Measurements from ENCODE around the gene RASGEF1B. TPM values are rescaled to one million over a fixed set of nuclear protein-coding genes. Genes with fewer than 3 reads are reported as not detected.

RASGEF1B gene
- total and polyA plus RNA-seq, 2 donors (not counting 3 experiments of a cell fraction or from before 2014, with no cell fraction given), result not detected

DNA sequence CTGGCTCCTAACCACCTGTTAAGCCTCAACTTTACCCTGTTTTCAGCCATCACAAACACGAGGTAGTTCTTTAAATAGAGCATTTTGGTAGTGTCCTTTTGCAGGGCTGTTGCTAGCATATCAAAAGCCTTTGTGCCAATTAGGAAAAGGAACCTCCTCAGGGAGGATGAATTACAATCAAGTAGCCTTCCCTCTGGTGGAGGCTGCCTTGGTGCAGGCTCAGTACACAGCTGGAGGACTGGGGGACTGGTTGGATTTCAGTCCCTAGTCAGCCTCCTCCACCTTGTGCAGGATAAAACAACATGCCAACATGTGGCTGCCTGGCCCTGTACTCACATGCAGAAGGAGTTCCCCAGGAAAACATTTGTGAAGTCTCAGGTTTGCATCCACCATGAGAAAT, 53.1 kb downstream of the RASGEF1B start:
- no peak overlapping the region for H3K4me2 ChIP-seq (ENCODE audit: insufficient read depth, low read length)
- ChIA-PET CTCF (no interaction called here), POLR2A (no interaction called here)
- H3K9me1 ChIP-seq (replicated peaks; ENCODE audit: control insufficient read depth, extremely low read depth, insufficient read depth, low read length), result no peaks in the 10 kb centered on the region
- intact Hi-C loops (cut with micrococcal nuclease), result no loop called here
- TF ChIP-seq POLR2A (IDR thresholded peaks at IDR 0.05; ENCODE audit: low read depth, low read length) (no peak), JUN (IDR thresholded peaks at IDR 0.05; ENCODE audit: borderline replicate concordance, insufficient read depth, insufficient read length, low read depth) (no peak), FOS (IDR thresholded peaks at IDR 0.05; ENCODE audit: borderline replicate concordance, insufficient read depth, low read length) (no peak), GATA2 (IDR thresholded peaks at IDR 0.05; ENCODE audit: insufficient read depth, insufficient read length, low read depth, low read length) (no peak), MYC (IDR thresholded peaks at IDR 0.05; ENCODE audit: low read depth, low read length) (no peak)
- TF ChIP-seq, protein P1, sequence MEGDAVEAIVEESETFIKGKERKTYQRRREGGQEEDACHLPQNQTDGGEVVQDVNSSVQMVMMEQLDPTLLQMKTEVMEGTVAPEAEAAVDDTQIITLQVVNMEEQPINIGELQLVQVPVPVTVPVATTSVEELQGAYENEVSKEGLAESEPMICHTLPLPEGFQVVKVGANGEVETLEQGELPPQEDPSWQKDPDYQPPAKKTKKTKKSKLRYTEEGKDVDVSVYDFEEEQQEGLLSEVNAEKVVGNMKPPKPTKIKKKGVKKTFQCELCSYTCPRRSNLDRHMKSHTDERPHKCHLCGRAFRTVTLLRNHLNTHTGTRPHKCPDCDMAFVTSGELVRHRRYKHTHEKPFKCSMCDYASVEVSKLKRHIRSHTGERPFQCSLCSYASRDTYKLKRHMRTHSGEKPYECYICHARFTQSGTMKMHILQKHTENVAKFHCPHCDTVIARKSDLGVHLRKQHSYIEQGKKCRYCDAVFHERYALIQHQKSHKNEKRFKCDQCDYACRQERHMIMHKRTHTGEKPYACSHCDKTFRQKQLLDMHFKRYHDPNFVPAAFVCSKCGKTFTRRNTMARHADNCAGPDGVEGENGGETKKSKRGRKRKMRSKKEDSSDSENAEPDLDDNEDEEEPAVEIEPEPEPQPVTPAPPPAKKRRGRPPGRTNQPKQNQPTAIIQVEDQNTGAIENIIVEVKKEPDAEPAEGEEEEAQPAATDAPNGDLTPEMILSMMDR (IDR thresholded peaks at IDR 0.05; ENCODE audit: extremely low read depth in 1 of 2, insufficient read depth in 1 of 2, low read depth in 1 of 2, low read length in 2 of 2), result no peak
- no peak overlapping the region for H2AFZ ChIP-seq (ENCODE audit: low read depth, low read length)
- FAIRE-seq (no peak), DNase-seq (ENCODE audit: low read depth, low spot score) (no peak)
- no TSS peak for BruUV-seq (replicated peaks)
- H3K9ac ChIP-seq (replicated peaks; ENCODE audit: extremely low read depth, insufficient read depth, low read length), result no peak overlapping the region
- H3K9me3 ChIP-seq (replicated peaks; ENCODE audit: control insufficient read depth, insufficient read depth, low read length), result no peaks in the 10 kb centered on the region
- no peaks in the 10 kb centered on the region for H3K36me3 ChIP-seq (ENCODE audit: control insufficient read depth in 2 of 2, extremely low read depth in 1 of 2, insufficient read depth in 2 of 2, low read length in 2 of 2)
- no peak overlapping the region for H3K27ac ChIP-seq (ENCODE audit: insufficient read depth, low read depth, low read length)
- H4K20me1 ChIP-seq (replicated peaks; ENCODE audit: control insufficient read depth, extremely low read depth, insufficient read depth, low read length), result no peaks in the 10 kb centered on the region
- no peak overlapping the region for H3K4me3 ChIP-seq (replicated peaks in 1 of 3; ENCODE audit: insufficient read depth in 1 of 3, low read depth in 1 of 3, low read length in 3 of 3)
- H3K4me1 ChIP-seq (ENCODE audit: control insufficient read depth, extremely low read depth, insufficient read depth, low read length), result no peaks in the 10 kb centered on the region
- no peaks in the 10 kb centered on the region for H3K27me3 ChIP-seq (ENCODE audit: control insufficient read depth in 2 of 2, insufficient read depth in 2 of 2, low read length in 2 of 2)
- dilution Hi-C loops (cut with MboI; ENCODE audit: extremely low pct_ligation_motif_present, low sequenced_read_pairs), result no loop called here
- H3K79me2 ChIP-seq (ENCODE audit: control insufficient read depth, insufficient read depth, low read length), result no peaks in the 10 kb centered on the region

GRCh38 chr4:81412946-81413495, 58.7 kb downstream of the RASGEF1B start:
- Histone ChIP-seq H2AFZ (ENCODE audit: low read depth, low read length) (no peak overlapping the region), H3K9me3 (replicated peaks; ENCODE audit: control insufficient read depth, insufficient read depth, low read length) (no peaks in the 10 kb centered on the region), H3K4me1 (ENCODE audit: control insufficient read depth, extremely low read depth, insufficient read depth, low read length) (no peaks in the 10 kb centered on the region), H3K27me3 (ENCODE audit: control insufficient read depth in 2 of 2, insufficient read depth in 2 of 2, low read length in 2 of 2) (no peaks in the 10 kb centered on the region), H3K9me1 (replicated peaks; ENCODE audit: control insufficient read depth, extremely low read depth, insufficient read depth, low read length) (no peaks in the 10 kb centered on the region), H3K36me3 (ENCODE audit: control insufficient read depth in 2 of 2, extremely low read depth in 1 of 2, insufficient read depth in 2 of 2, low read length in 2 of 2) (no peaks in the 10 kb centered on the region), H3K4me2 (ENCODE audit: insufficient read depth, low read length) (no peak overlapping the region), H3K79me2 (ENCODE audit: control insufficient read depth, insufficient read depth, low read length) (no peaks in the 10 kb centered on the region), H4K20me1 (replicated peaks; ENCODE audit: control insufficient read depth, extremely low read depth, insufficient read depth, low read length) (no peaks in the 10 kb centered on the region), H3K9ac (replicated peaks; ENCODE audit: extremely low read depth, insufficient read depth, low read length) (no peak overlapping the region), H3K4me3 (replicated peaks in 1 of 3; ENCODE audit: insufficient read depth in 1 of 3, low read depth in 1 of 3, low read length in 3 of 3) (no peak overlapping the region), H3K27ac (ENCODE audit: insufficient read depth, low read depth, low read length) (no peak overlapping the region)
- POLR2A ChIA-PET, result no interaction called here
- intact Hi-C loops (cut with micrococcal nuclease) (no loop called here), dilution Hi-C loops (cut with MboI; ENCODE audit: extremely low pct_ligation_motif_present, low sequenced_read_pairs) (no loop called here)
- TF ChIP-seq JUN (IDR thresholded peaks at IDR 0.05; ENCODE audit: borderline replicate concordance, insufficient read depth, insufficient read length, low read depth), result no peak
- TF ChIP-seq, protein P1 (IDR thresholded peaks at IDR 0.05; ENCODE audit: extremely low read depth in 1 of 2, insufficient read depth in 1 of 2, low read depth in 1 of 2, low read length in 2 of 2), result no peak
- TF ChIP-seq EZH2 (IDR thresholded peaks at IDR 0.05; ENCODE audit: borderline replicate concordance, low read depth, low read length, severe bottlenecking), result no peak
- TF ChIP-seq FOS (IDR thresholded peaks at IDR 0.05; ENCODE audit: borderline replicate concordance, insufficient read depth, low read length), result no peak
- TF ChIP-seq GATA2 (IDR thresholded peaks at IDR 0.05; ENCODE audit: insufficient read depth, insufficient read length, low read depth, low read length), result no peak
- TF ChIP-seq POLR2AphosphoS5 (IDR thresholded peaks at IDR 0.05; ENCODE audit: insufficient read depth, low read depth, low read length), result no peak
- no peak for TF ChIP-seq MYC (IDR thresholded peaks at IDR 0.05; ENCODE audit: low read depth, low read length)
- no peak for TF ChIP-seq MAX (IDR thresholded peaks at IDR 0.05; ENCODE audit: insufficient read depth, insufficient read length)
- no peak for TF ChIP-seq POLR2A (IDR thresholded peaks at IDR 0.05; ENCODE audit: low read depth, low read length)
- FAIRE-seq (no peak), DNase-seq (ENCODE audit: low read depth, low spot score) (no peak)
- no TSS peak for BruUV-seq (replicated peaks)
- CTCF ChIA-PET, result interaction anchor here (1.3 kb wide), 1 partner anchor 21 kb away, joined by 3 read pairs; no protein-coding TSS in a partner anchor

Measured in endothelial cell of umbilical vein (primary cell).